Measurements from ENCODE around the gene R3HDM4. TPM values are rescaled to one million over a fixed set of nuclear protein-coding genes. Genes with fewer than 3 reads are reported as not detected.
A peak's percentile ranks its signal among the peaks of the same experiment; 100 is the strongest.

The R3HDM4 gene
- total and polyA plus RNA-seq, 9 of the 15 experiments (the other 6 are each of a cell fraction or from before 2014, with no cell fraction given) = 3.2 to 154 (median 59.0) TPM

- no peak for TF ChIP-seq FUS (optimal IDR thresholded peaks at IDR 0.05; ENCODE audit: low read depth, low read length)
- no peak; the same call in 1 of the 2 replicates for TF ChIP-seq E2F3 (CRISPR knock-in tag; IDR thresholded peaks at IDR 0.05)
- TF ChIP-seq LEF1 (IDR thresholded peaks at IDR 0.05) = no peak
- TF ChIP-seq PRDM10 (IDR thresholded peaks at IDR 0.05; ENCODE audit: partially characterized antibody) = peak; percentile 77
- TF ChIP-seq SMARCC2 (IDR thresholded peaks at IDR 0.05; ENCODE audit: low read depth) = no peak
- peak in 1 of 2 experiments; percentile 15; a peak in 1 of 4 replicates for TF ChIP-seq TRIM24 (IDR thresholded peaks at IDR 0.05)
- TF ChIP-seq POLR2A (conservative IDR thresholded peaks at IDR 0.05) = 0 out of 2 replicates have a peak, but pooled peaks have one; percentile 49
- TF ChIP-seq ATF7 (IDR thresholded peaks at IDR 0.05) = peak; percentile 96
- TF ChIP-seq KHSRP (IDR thresholded peaks at IDR 0.05) = no peak
- no peak for TF ChIP-seq HCFC1 (IDR thresholded peaks at IDR 0.05; ENCODE audit: low read depth, low read length)
- no peak for TF ChIP-seq SMARCB1 (IDR thresholded peaks at IDR 0.05; ENCODE audit: insufficient read length, low read depth)
- TF ChIP-seq CAMTA2 (CRISPR knock-in tag; conservative IDR thresholded peaks at IDR 0.05) = 0 out of 2 replicates have a peak, but pooled peaks have one; percentile 47
- TF ChIP-seq USF2 (CRISPR knock-in tag; IDR thresholded peaks at IDR 0.05) = peak; percentile 77
- no peak for TF ChIP-seq MLLT1 (IDR thresholded peaks at IDR 0.05)
- TF ChIP-seq SRSF7 (optimal IDR thresholded peaks at IDR 0.05; ENCODE audit: low read depth, low read length) = no peak
- no peak for TF ChIP-seq POLR2H (tag; IDR thresholded peaks at IDR 0.05; ENCODE audit: low read depth)
- TF ChIP-seq HINFP (tag; conservative IDR thresholded peaks at IDR 0.05; ENCODE audit: low read depth) = no peak
- no peak for TF ChIP-seq ZBED1 (IDR thresholded peaks at IDR 0.05)
- TF ChIP-seq, protein P1, sequence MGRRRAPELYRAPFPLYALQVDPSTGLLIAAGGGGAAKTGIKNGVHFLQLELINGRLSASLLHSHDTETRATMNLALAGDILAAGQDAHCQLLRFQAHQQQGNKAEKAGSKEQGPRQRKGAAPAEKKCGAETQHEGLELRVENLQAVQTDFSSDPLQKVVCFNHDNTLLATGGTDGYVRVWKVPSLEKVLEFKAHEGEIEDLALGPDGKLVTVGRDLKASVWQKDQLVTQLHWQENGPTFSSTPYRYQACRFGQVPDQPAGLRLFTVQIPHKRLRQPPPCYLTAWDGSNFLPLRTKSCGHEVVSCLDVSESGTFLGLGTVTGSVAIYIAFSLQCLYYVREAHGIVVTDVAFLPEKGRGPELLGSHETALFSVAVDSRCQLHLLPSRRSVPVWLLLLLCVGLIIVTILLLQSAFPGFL (CRISPR knock-in tag; IDR thresholded peaks at IDR 0.05) = no peak
- no peak; the same call in 1 of the 2 replicates for TF ChIP-seq MYNN (IDR thresholded peaks at IDR 0.05)
- TF ChIP-seq MYNN (CRISPR knock-in tag; IDR thresholded peaks at IDR 0.05) = no peak
- TF ChIP-seq ELK3 (CRISPR knock-in tag; IDR thresholded peaks at IDR 0.05) = no peak
These were observed 12.1 kb upstream of the R3HDM4 start (continued) for GRCh38 chr19:925087-925525.

All from K562 (cell line).